Ishikawa (cell line): ENCODE data around the gene C1orf105.

Experiments
- CEBPB ChIP-seq: IDR thresholded peaks from 2 replicates; pipeline ENCODE4 v1.6.1; 2012
- CREB1 ChIP-seq: IDR thresholded peaks from 2 replicates; pipeline ENCODE4 v1.6.1; 2012; ENCODE audit warnings: low read depth
- EGR1 ChIP-seq: IDR thresholded peaks from 2 replicates; pipeline ENCODE4 v1.6.1; 2012
- EP300 ChIP-seq: IDR thresholded peaks from 2 replicates; pipeline ENCODE4 v1.6.1; 2012; ENCODE audit warnings: borderline replicate concordance
- FOXM1 ChIP-seq: IDR thresholded peaks from 2 replicates; pipeline ENCODE4 v1.6.1; 2012; ENCODE audit warnings: low read depth, borderline replicate concordance
- NFIC ChIP-seq: IDR thresholded peaks from 2 replicates; pipeline ENCODE4 v1.6.1; 2012
- RAD21 ChIP-seq: IDR thresholded peaks from 2 replicates; pipeline ENCODE4 v1.6.1; 2012; ENCODE audit warnings: low read depth
- TAF1 ChIP-seq: IDR thresholded peaks from 2 replicates; pipeline ENCODE4 v1.6.1; 2012; ENCODE audit warnings: low read depth, mild to moderate bottlenecking
- TCF12 ChIP-seq: IDR thresholded peaks from 2 replicates; pipeline ENCODE4 v1.6.1; 2012; ENCODE audit warnings: low read depth
- TEAD4 ChIP-seq: IDR thresholded peaks from 2 replicates; pipeline ENCODE4 v1.6.1; 2012
- YY1 ChIP-seq: IDR thresholded peaks from 2 replicates; pipeline ENCODE4 v1.6.1; 2012; ENCODE audit warnings: low read depth
- ZBTB7A ChIP-seq: IDR thresholded peaks from 2 replicates; pipeline ENCODE4 v1.6.1; 2012; ENCODE audit warnings: low read depth
- TF ChIP-seq, protein P1 (sequence below): IDR thresholded peaks from 2 replicates; pipeline ENCODE4 v1.6.1; 2012; ENCODE audit warnings: low read depth, mild to moderate bottlenecking
- TF ChIP-seq, protein P2 (sequence below): IDR thresholded peaks from 2 replicates; pipeline ENCODE4 v1.6.1; 2012
- TF ChIP-seq, protein P3 (sequence below): IDR thresholded peaks from 2 replicates; pipeline ENCODE4 v1.6.1; 2012

Gene C1orf105

DNA sequence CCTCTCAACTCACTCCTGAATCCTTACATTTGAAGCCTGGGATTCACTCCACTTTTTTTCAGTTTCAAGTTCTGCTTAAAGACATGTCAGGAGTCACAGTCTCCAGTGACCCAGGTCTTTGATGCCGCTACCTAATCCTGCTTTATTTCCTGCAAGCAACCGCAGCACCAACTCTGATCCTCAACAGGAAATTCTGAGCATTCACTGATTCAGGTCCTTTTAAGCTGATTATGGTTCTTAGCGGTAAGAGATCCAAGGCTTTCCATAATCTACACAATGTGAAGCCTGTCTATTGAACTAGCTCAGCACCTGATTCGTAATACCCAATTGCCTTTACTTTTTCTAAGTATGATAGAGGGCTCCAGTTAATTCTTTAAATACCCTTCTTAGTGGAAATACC, 67.1 kb downstream of the C1orf105 start:
- TF ChIP-seq, protein P1, sequence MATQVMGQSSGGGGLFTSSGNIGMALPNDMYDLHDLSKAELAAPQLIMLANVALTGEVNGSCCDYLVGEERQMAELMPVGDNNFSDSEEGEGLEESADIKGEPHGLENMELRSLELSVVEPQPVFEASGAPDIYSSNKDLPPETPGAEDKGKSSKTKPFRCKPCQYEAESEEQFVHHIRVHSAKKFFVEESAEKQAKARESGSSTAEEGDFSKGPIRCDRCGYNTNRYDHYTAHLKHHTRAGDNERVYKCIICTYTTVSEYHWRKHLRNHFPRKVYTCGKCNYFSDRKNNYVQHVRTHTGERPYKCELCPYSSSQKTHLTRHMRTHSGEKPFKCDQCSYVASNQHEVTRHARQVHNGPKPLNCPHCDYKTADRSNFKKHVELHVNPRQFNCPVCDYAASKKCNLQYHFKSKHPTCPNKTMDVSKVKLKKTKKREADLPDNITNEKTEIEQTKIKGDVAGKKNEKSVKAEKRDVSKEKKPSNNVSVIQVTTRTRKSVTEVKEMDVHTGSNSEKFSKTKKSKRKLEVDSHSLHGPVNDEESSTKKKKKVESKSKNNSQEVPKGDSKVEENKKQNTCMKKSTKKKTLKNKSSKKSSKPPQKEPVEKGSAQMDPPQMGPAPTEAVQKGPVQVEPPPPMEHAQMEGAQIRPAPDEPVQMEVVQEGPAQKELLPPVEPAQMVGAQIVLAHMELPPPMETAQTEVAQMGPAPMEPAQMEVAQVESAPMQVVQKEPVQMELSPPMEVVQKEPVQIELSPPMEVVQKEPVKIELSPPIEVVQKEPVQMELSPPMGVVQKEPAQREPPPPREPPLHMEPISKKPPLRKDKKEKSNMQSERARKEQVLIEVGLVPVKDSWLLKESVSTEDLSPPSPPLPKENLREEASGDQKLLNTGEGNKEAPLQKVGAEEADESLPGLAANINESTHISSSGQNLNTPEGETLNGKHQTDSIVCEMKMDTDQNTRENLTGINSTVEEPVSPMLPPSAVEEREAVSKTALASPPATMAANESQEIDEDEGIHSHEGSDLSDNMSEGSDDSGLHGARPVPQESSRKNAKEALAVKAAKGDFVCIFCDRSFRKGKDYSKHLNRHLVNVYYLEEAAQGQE, result no peak
- TF ChIP-seq YY1 (no peak), EGR1 (no peak), EP300 (no peak)
- TF ChIP-seq, protein P2, sequence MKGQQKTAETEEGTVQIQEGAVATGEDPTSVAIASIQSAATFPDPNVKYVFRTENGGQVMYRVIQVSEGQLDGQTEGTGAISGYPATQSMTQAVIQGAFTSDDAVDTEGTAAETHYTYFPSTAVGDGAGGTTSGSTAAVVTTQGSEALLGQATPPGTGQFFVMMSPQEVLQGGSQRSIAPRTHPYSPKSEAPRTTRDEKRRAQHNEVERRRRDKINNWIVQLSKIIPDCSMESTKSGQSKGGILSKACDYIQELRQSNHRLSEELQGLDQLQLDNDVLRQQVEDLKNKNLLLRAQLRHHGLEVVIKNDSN, result no peak

DNA sequence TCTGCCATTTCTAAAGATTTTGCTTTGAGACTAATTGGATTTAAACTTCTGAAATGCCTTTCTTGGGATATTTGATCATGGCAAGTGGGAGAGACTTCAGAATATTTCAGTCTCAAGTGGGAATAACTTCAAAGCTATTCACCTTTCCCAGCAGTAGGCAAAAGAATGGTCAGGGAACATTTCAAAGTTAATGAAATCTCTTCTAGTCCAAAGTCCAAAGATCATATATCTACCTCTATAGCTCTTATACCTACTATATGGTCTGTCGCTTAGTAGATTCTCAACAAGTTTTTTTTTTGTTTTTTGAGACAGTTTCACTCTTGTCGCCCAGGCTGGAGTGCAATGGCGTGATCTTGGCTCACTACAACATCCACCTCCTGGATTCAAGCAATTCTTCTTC, 67.9 kb downstream of the C1orf105 start:
- TF ChIP-seq FOXM1 (no peak), CREB1 (no peak), RAD21 (no peak), EGR1 (no peak), EP300 (no peak), ZBTB7A (no peak)
- TF ChIP-seq, protein P3, sequence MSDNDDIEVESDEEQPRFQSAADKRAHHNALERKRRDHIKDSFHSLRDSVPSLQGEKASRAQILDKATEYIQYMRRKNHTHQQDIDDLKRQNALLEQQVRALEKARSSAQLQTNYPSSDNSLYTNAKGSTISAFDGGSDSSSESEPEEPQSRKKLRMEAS, result no peak
- TF ChIP-seq, protein P1, result no peak
- TF ChIP-seq, protein P2, result no peak

DNA sequence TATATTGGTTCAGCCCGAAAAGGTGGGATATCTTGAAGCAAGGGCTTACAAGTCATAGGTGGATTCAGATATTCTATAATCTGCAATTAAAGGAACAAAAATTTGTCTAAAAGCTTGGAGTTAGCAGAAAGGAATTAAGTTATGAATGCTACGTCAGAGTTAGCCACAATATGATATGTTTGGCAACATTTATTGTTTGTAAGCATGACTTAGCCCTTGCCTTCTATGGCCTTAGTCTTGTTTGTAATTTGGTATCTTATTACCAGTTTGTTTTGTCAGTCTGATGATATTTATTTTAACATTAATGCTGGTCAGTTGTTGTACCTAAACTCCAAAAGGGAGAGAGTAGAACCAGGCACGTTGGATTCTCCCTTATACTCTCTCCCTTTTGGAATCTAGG, 69.4 kb downstream of the C1orf105 start:
- TF ChIP-seq NFIC (no peak), TCF12 (no peak), TEAD4 (no peak)

DNA sequence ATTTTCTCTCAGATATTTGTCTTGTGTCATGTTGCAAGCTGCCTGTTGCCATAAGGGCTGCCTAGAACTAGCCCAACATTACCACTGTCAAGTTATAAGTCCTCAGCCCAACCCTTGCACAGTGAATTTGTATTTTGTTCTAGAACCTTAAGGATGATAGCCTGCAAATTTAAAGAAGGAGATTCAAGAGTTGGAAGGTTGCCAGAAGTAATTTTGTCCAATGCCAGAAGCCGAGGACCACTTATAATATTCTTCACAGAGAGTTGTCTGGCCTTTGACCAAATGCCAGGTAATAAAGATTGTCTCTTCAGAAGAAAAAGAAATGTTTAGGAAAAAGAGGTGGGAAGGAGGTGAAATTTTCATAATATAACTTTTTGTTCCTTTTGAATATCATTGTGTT, 71.9 kb downstream of the C1orf105 start:
- no peak for TF ChIP-seq RAD21
- no peak for TF ChIP-seq CREB1
- TF ChIP-seq, protein P1, result no peak
- no peak for TF ChIP-seq TAF1
- TF ChIP-seq NFIC, result no peak
- TF ChIP-seq TCF12, result no peak
- no peak for TF ChIP-seq EGR1
- no peak for TF ChIP-seq YY1
- TF ChIP-seq ZBTB7A, result no peak
- TF ChIP-seq, protein P2, result no peak
- no peak for TF ChIP-seq TEAD4
- TF ChIP-seq CEBPB, result no peak
- no peak for TF ChIP-seq EP300
- TF ChIP-seq FOXM1, result no peak
- TF ChIP-seq, protein P3, result no peak

DNA sequence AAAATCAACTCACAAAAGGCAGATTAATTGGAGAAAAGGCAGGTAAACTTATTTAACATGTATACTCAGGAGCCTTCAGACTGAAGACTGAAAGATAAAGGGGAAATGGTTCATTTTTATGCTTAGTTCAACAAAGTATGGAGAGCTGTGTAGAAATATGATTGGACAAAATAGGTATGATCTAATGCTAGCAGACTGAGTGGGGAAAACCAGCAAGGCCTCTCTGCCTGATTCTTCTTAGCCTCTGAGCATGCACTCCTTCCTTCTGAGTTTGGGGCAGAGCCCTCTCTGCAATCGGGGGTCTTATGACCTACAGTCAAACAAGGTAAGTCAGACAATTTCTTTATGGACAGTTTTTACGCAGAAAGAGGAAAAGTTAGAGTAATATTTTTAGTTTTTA, 73.7 kb downstream of the C1orf105 start:
- TF ChIP-seq TCF12, result no peak
- TF ChIP-seq TEAD4, result no peak
- TF ChIP-seq, protein P1, result no peak
- no peak for TF ChIP-seq EGR1
- no peak for TF ChIP-seq TAF1
- no peak for TF ChIP-seq RAD21
- TF ChIP-seq FOXM1, result no peak
- TF ChIP-seq, protein P3, result no peak
- TF ChIP-seq ZBTB7A, result no peak
- TF ChIP-seq, protein P2, result no peak
